Kidney (tissue), 14 donors: Measurements from ENCODE around the gene NFATC2. TPM values are rescaled to one million over a fixed set of nuclear protein-coding genes. Genes with fewer than 3 reads are reported as not detected.

Experiments used
- DNase-seq, 5 donors: peaks; one replicate each; pipeline ENCODE4 v3.0.0-alpha.2; 2013 to 2020
- FAIRE-seq: peaks from 2 replicates; lab custom pipeline; 2012; peaks lifted over from hg19 to GRCh38; lab: Jason Lieb, UNC
- H3K27ac ChIP-seq, 2 donors: one replicate each; pipeline ENCODE4 v1.7.0; 2013; ENCODE audit warnings: low read depth in 2 of 2, low read length in 2 of 2, inconsistent platforms in 1 of 2
- H3K27me3 ChIP-seq: one replicate; pipeline ENCODE4 v1.7.1; 2013; ENCODE audit warnings: low read length, inconsistent platforms; ENCODE audit not compliant: control insufficient read depth, insufficient read depth
- H3K36me3 ChIP-seq, 3 donors: one replicate each; pipeline versions ENCODE4 v1.7.0 to v1.7.1; 2013; ENCODE audit warnings: low read length in 3 of 3, control low read depth in 1 of 3, inconsistent platforms in 1 of 3; ENCODE audit not compliant: insufficient read depth in 3 of 3, control insufficient read depth in 2 of 3
- H3K4me1 ChIP-seq, 3 donors: one replicate each; pipeline versions ENCODE4 v1.7.0 to v1.7.1; 2013; ENCODE audit warnings: low read length in 3 of 3, inconsistent platforms in 1 of 3, low read depth in 1 of 3; ENCODE audit not compliant: control insufficient read depth in 2 of 3, insufficient read depth in 2 of 3
- H3K4me3 ChIP-seq, 3 donors: one replicate each; pipeline versions ENCODE4 v1.7.0 to v1.8.1; 2013; ENCODE audit warnings: low read length in 3 of 3, control low read depth in 1 of 3, inconsistent platforms in 1 of 3
- H3K9ac ChIP-seq, 3 donors: one replicate each; pipeline versions ENCODE4 v1.7.0 to v1.7.1; 2013; ENCODE audit warnings: low read length in 3 of 3, control low read depth in 1 of 3, inconsistent platforms in 1 of 3
- H3K9me3 ChIP-seq, 3 donors: one replicate each; pipeline versions ENCODE4 v1.7.0 to v1.7.1; 2013; ENCODE audit warnings: low read length in 3 of 3, control low read depth in 1 of 3, inconsistent platforms in 1 of 3; ENCODE audit not compliant: control insufficient read depth in 2 of 3, insufficient read depth in 1 of 3
- CTCF ChIP-seq: IDR thresholded peaks from 3 replicates; pipeline ENCODE4 v1.5.1; 2012; ENCODE audit warnings: mild to moderate bottlenecking, moderate library complexity, borderline replicate concordance; ENCODE audit not compliant: insufficient read depth; ENCODE audit errors: extremely low read depth
- intact Hi-C: fragments of 100-400 bp; cut with DNase I; formaldehyde crosslinking; loops from one replicate; pipeline ENCODE4 v1.11.1; 2022
- polyA plus RNA-seq: library from polyadenylated mRNA; stranded (reverse); fragments of 350-450 nt; fragmentation: Illumina TruSeq; extraction: RNeasy Lipid Tissue Mini Kit (QIAGEN cat#74804); gene quantifications from one replicate; pipeline ENCODE4 v1.2.3, GENCODE V29; 2014; ENCODE audit warnings: low read depth, low replicate concordance; ENCODE audit not compliant: insufficient read depth
- total RNA-seq: library from RNA; stranded (reverse); fragmentation: NEBNext Ultra II Directional; extraction: Animal tissue kit (Norgen Biotek cat#: 25700); gene quantifications from one replicate; pipeline ENCODE4 v1.2.1, GENCODE V29; 2021
- donor health status: control.
- donor health status: control.
- donor health status: control.
- donor health status: control.
- donor health status: control.
- donor health status: DM: yes; HTN: yes; CAD: no.
- donor health status: Normal renal cell carcinoma (clear cell type).

Gene NFATC2
- total and polyA plus RNA-seq, 2 donors from 2014 or later, result 0.73 to 10.5 TPM

GRCh38 chr20:51382111-51382985 lies 160.2 kb downstream of the NFATC2 start:
- no peak for TF ChIP-seq CTCF
- Histone ChIP-seq H3K9ac (no peak overlapping the region), H3K4me3 (no peak overlapping the region), H3K4me1 (no peaks in the 10 kb centered on the region), H3K36me3 (no peaks in the 10 kb centered on the region), H3K27me3 (no peaks in the 10 kb centered on the region), H3K27ac (no peak overlapping the region), H3K9me3 (no peaks in the 10 kb centered on the region)
- no peak for FAIRE-seq
- no peak for DNase-seq
- intact Hi-C loops, result no loop called here

DNA sequence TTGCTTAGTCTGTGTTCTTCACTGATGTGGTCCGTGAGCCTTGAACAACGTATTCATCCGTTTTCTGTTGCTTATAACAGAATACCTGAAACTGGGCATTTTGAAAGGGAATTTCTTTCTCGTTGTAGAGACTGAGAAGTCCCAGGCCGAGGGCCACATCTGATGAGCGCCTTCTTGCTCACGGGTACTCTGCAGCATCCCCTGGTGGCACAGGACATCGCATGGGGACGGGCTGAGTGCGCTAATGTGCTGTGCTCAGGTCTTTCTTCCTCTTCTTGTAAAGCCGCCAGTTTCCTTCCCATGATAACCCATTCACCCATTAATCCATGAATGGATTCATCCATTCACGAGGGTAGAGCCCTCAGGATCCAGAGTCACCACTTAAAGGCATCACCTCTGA lies 161.0 kb downstream of the NFATC2 start:
- TF ChIP-seq CTCF, result no peak
- Histone ChIP-seq H3K36me3 (no peaks in the 10 kb centered on the region), H3K9ac (no peak overlapping the region), H3K9me3 (no peaks in the 10 kb centered on the region), H3K4me1 (no peaks in the 10 kb centered on the region), H3K27ac (no peak overlapping the region), H3K4me3 (no peak overlapping the region), H3K27me3 (no peaks in the 10 kb centered on the region)
- DNase-seq, result no peak
- FAIRE-seq, result no peak
- intact Hi-C loops, result no loop called here

- no peak overlapping the region for H3K4me3 ChIP-seq
- no peak overlapping the region for H3K9ac ChIP-seq
- no peak for TF ChIP-seq CTCF
- DNase-seq (no peak), FAIRE-seq (no peak)
- no peaks in the 10 kb centered on the region for H3K27me3 ChIP-seq
- H3K27ac ChIP-seq, result no peak overlapping the region
- H3K36me3 ChIP-seq, result no peaks in the 10 kb centered on the region
- intact Hi-C loops, result no loop called here
- H3K9me3 ChIP-seq, result no peaks in the 10 kb centered on the region
- no peaks in the 10 kb centered on the region for H3K4me1 ChIP-seq
Observed at GRCh38 chr20:51380401-51381385, 161.8 kb downstream of the NFATC2 start.
